Nephron progenitor cell (in vitro differentiated cells): Measurements from ENCODE around the gene SERHL2.
A peak's percentile ranks its signal among the peaks of the same experiment; 100 is the strongest.

Experiments used
- DNase-seq: peaks from one replicate; pipeline ENCODE4 v3.0.0; 2021
- H3K27ac Mint-ChIP-seq: 2 replicates; pipeline ENCODE4 v1.8.0; 2021; ENCODE audit warnings: mild to moderate bottlenecking, moderate library complexity, mixed read lengths
- H3K27me3 Mint-ChIP-seq: 2 replicates; pipeline ENCODE4 v1.8.0; 2021; ENCODE audit warnings: mild to moderate bottlenecking, low read depth, mixed read lengths; ENCODE audit not compliant: poor library complexity
- H3K36me3 Mint-ChIP-seq: 2 replicates; pipeline ENCODE4 v1.8.0; 2021; ENCODE audit warnings: low read depth, mixed read lengths
- H3K4me1 Mint-ChIP-seq: 2 replicates; pipeline ENCODE4 v1.8.0; 2021; ENCODE audit warnings: mixed read lengths
- H3K4me3 Mint-ChIP-seq: 2 replicates; pipeline ENCODE4 v1.8.0; 2021; ENCODE audit warnings: mild to moderate bottlenecking, moderate library complexity, mixed read lengths
- H3K9me3 Mint-ChIP-seq: 2 replicates; pipeline ENCODE4 v1.8.0; 2021; ENCODE audit warnings: mild to moderate bottlenecking, moderate library complexity, mixed read lengths
- TF ChIP-seq, protein P1 (sequence below): fragments of 200-600 bp; sonication (generic); IDR thresholded peaks from 2 replicates; pipeline ENCODE4 v1.5.0; 2021; ENCODE audit warnings: antibody characterized with exemption

The SERHL2 gene

GRCh38 chr22:42620084-42620483 lies 66.3 kb downstream of the SERHL2 start:
- Mint-ChIP-seq H3K4me1 (peaks cover 60% of the 10 kb centered on the region), H3K36me3 (peaks cover 15% of the 10 kb centered on the region), H3K27ac (no peak overlapping the region), H3K9me3 (no peaks in the 10 kb centered on the region), H3K27me3 (peaks cover 4% of the 10 kb centered on the region), H3K4me3 (no peak overlapping the region)
- TF ChIP-seq, protein P1, sequence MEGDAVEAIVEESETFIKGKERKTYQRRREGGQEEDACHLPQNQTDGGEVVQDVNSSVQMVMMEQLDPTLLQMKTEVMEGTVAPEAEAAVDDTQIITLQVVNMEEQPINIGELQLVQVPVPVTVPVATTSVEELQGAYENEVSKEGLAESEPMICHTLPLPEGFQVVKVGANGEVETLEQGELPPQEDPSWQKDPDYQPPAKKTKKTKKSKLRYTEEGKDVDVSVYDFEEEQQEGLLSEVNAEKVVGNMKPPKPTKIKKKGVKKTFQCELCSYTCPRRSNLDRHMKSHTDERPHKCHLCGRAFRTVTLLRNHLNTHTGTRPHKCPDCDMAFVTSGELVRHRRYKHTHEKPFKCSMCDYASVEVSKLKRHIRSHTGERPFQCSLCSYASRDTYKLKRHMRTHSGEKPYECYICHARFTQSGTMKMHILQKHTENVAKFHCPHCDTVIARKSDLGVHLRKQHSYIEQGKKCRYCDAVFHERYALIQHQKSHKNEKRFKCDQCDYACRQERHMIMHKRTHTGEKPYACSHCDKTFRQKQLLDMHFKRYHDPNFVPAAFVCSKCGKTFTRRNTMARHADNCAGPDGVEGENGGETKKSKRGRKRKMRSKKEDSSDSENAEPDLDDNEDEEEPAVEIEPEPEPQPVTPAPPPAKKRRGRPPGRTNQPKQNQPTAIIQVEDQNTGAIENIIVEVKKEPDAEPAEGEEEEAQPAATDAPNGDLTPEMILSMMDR = no peak
- no peak for DNase-seq

DNA sequence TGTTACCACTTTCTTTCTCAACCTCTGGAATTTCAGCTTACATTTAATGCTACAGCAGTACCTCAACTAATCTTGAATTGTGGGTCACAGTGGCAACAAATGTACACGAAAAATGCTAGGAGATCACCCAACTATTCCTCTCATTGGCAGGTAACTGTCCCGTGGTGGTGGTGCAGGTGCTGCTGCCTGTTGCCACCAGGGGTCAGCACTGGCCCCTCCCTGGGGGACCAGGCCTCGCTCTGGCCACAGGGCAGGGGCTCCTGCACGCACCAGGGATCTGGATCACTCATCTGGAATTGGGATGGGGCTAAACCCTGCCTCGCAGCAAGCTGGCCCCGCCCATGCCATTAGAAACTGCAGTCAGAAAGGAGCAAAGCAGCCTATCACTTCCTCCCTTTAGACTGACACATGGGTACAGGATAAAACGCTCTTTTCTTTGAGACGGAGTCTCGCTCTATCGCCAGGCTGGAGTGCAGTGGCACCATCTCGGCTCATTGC lies 67.8 kb downstream of the SERHL2 start:
- peaks cover 24% of the 10 kb centered on the region for H3K36me3 Mint-ChIP-seq
- DNase-seq = peak; percentile 90
- TF ChIP-seq, protein P1 = peak; percentile 95
- H3K4me3 Mint-ChIP-seq = peak overlapping the region; percentile 5
- H3K4me1 Mint-ChIP-seq = peaks cover 47% of the 10 kb centered on the region
- no peaks in the 10 kb centered on the region for H3K9me3 Mint-ChIP-seq
- peak overlapping the region; percentile 77 for H3K27ac Mint-ChIP-seq
- peaks cover 3% of the 10 kb centered on the region for H3K27me3 Mint-ChIP-seq

GRCh38 chr22:42622061-42622710 lies 68.4 kb downstream of the SERHL2 start:
- Mint-ChIP-seq H3K4me1 (peaks cover 43% of the 10 kb centered on the region), H3K4me3 (peak overlapping the region; percentile 5), H3K9me3 (no peaks in the 10 kb centered on the region), H3K27ac (peak overlapping the region; percentile 88), H3K36me3 (peaks cover 26% of the 10 kb centered on the region), H3K27me3 (no peaks in the 10 kb centered on the region)
- peak; percentile 44 for DNase-seq
- TF ChIP-seq, protein P1 = no peak

DNA sequence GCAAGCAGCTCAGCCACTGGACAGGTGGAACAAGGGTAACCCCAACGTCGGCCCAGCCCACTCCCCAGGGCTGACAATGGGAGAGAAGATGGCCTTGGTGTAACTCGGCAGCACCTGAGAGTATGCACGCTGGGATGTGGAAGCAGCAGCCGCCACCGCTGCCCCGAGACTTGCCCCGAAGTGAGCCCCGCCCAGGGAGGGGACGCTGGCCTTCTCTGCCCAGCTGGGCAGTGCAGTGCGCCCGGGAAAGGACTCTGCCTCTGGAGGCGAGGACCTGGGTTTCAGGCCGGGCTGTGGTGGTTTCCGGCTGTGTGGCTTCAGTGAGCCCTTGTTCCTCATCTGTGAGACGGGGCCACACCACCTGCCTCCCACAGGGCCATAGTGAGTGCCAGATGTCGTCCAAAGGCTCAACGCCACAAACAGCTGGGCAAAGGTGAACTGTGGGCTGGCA lies 69.6 kb downstream of the SERHL2 start:
- Mint-ChIP-seq H3K4me1 (peaks cover 33% of the 10 kb centered on the region), H3K9me3 (no peaks in the 10 kb centered on the region), H3K27ac (no peak overlapping the region), H3K27me3 (no peaks in the 10 kb centered on the region), H3K4me3 (no peak overlapping the region), H3K36me3 (peaks cover 29% of the 10 kb centered on the region)
- DNase-seq = no peak
- TF ChIP-seq, protein P1 = no peak
